Smooth muscle cell (in vitro differentiated cells): ENCODE measurements around the gene TBC1D17. TPM values are rescaled to one million over a fixed set of nuclear protein-coding genes. Genes with fewer than 3 reads are reported as not detected.

Experiments
- DNase-seq: peaks from one replicate; lab custom pipeline; 2025; ENCODE audit not compliant: unreplicated experiment; lab: John Stamatoyannopoulos, UW
- H2AFZ ChIP-seq: fragments of 200-600 bp; sonication (generic); 2 replicates; pipeline ENCODE4 v1.6.0; 2016; ENCODE audit warnings: antibody characterized with exemption, low read depth, mild to moderate bottlenecking
- H3F3A ChIP-seq: fragments of 200-600 bp; sonication (generic); 2 replicates; pipeline ENCODE4 v1.6.0; 2017; ENCODE audit warnings: antibody characterized with exemption, low read depth
- H3K27ac ChIP-seq: fragments of 200-600 bp; sonication (generic); 2 replicates; pipeline ENCODE4 v1.5.1; 2016; ENCODE audit warnings: low read depth, mild to moderate bottlenecking
- H3K27me3 ChIP-seq: fragments of 200-600 bp; sonication (generic); 2 replicates; pipeline ENCODE4 v1.6.1; 2016; ENCODE audit warnings: low read depth, mild to moderate bottlenecking
- H3K36me3 ChIP-seq: fragments of 200-600 bp; sonication (generic); 2 replicates; pipeline ENCODE4 v1.5.1; 2016; ENCODE audit warnings: low read depth
- H3K4me1 ChIP-seq: fragments of 200-600 bp; sonication (generic); 2 replicates; pipeline ENCODE4 v1.5.1; 2016; ENCODE audit warnings: low read depth
- H3K4me2 ChIP-seq: fragments of 200-600 bp; sonication (generic); 2 replicates; pipeline ENCODE4 v1.6.0; 2016; ENCODE audit warnings: mild to moderate bottlenecking
- H3K4me3 ChIP-seq: fragments of 200-600 bp; sonication (generic); 2 replicates; pipeline ENCODE4 v1.5.1; 2016; ENCODE audit warnings: mild to moderate bottlenecking
- H3K79me2 ChIP-seq: fragments of 200-600 bp; sonication (generic); 2 replicates; pipeline ENCODE4 v1.6.0; 2016; ENCODE audit warnings: low read depth, mild to moderate bottlenecking
- H3K9ac ChIP-seq: fragments of 200-600 bp; sonication (generic); 2 replicates; pipeline ENCODE4 v1.6.0; 2016; ENCODE audit warnings: low read depth
- H3K9me3 ChIP-seq: fragments of 200-600 bp; sonication (generic); replicated peaks from 2 replicates; pipeline ENCODE4 v1.5.1; 2016; ENCODE audit warnings: low read depth
- H4K20me1 ChIP-seq: fragments of 200-600 bp; sonication (generic); 2 replicates; pipeline ENCODE4 v1.6.0; 2016; ENCODE audit warnings: low read depth
- WGBS: methylation state at CpG from one replicate; pipeline ENCODE4 v1.1.7; 2016; ENCODE audit warnings: low lambda C conversion rate; 5-methylcytosine and 5-hydroxymethylcytosine counted together
- polyA plus RNA-seq: library from polyadenylated mRNA; unstranded; fragments of >200 nt; fragmentation: Nextera tagmentation; extraction: Ambion mirVana; gene quantifications from 2 replicates; pipeline ENCODE4 v1.2.1, GENCODE V29; 2016
- total RNA-seq: library from RNA; depleted of rRNA; stranded (reverse); fragments of >200 nt; gene quantifications from 2 replicates; pipeline ENCODE4 v1.2.3, GENCODE V29; 2014
- TF ChIP-seq, protein P1 (sequence below): fragments of 200-600 bp; sonication (generic); IDR thresholded peaks from 2 replicates; pipeline ENCODE4 v1.5.1; 2017; ENCODE audit warnings: borderline replicate concordance, mild to moderate bottlenecking, antibody characterized with exemption; ENCODE audit not compliant: insufficient read depth, poor library complexity, severe bottlenecking

Gene TBC1D17
- total and polyA plus RNA-seq, 2 experiments from 2014 or later = 9.2 to 41.8 TPM

DNA sequence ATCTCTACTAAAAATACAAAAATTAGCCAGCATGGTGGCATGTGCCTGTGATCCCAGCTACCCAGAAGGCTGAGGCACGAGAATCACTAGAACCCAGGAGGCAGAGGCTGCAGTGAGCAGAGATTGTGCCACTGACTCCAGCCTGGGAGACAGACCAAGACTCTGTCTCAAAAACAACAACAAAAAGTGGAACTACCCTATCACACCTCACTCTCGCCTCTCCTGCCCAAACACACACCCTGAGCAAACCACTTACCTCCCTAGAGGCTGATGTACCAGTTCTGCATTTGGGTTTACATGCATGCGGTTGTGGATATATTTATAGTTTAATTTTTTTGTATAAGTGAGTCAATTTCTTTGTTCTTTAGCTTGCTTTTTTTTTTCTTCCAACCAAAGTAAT, 34.2 kb upstream of the TBC1D17 start:
- over 99% methylated on average over 3 of the region's 3 CpGs for WGBS

DNA sequence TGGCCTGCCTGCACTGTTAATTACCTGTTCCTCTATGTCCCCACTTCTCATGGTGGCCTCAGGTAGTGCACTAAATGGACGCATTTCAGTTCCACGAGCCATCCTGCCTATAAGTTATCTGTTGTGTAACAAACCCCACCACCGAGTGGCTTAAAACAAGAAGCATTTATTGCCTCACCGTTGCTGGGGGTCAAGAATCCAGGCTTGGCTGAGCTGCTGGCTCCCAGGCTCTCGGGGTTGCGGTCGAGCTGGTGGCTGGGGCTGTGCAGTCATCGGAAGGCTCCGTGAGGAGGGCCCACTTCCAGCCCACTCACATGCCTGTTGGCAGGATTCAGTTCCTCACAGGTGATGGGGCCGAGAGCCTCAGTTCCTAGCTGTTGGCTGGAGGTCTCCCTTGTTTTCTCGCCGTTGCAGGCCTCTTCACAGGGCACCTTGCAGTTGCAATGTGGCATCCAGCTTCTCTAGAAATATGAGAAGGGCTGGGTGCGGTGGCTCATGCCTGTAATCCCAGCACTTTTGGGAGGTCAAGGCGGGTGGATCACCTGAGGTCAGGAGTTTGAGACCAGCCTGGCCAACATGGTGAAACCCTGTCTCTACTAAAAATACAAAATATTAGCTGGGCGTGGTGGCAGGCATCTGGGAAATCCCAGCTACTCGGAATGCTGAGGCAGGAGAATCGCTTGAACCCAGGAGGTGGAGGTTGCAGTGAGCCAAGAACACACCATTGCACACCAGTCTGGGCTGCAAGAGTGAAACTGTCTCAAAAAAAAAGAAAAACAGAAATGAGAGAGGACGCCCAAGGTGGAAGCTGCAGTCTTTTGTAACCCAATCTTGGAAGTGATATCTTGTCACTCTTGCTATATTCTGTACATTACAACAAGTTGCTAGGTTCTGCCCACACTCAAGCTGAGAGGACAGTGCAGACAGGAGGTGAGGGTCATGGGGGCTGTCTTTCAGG, 33.1 kb upstream of the TBC1D17 start:
- H3K27ac ChIP-seq = no peak overlapping the region
- H3K9me3 ChIP-seq = no peaks in the 10 kb centered on the region
- H2AFZ ChIP-seq = no peak overlapping the region
- TF ChIP-seq, protein P1, sequence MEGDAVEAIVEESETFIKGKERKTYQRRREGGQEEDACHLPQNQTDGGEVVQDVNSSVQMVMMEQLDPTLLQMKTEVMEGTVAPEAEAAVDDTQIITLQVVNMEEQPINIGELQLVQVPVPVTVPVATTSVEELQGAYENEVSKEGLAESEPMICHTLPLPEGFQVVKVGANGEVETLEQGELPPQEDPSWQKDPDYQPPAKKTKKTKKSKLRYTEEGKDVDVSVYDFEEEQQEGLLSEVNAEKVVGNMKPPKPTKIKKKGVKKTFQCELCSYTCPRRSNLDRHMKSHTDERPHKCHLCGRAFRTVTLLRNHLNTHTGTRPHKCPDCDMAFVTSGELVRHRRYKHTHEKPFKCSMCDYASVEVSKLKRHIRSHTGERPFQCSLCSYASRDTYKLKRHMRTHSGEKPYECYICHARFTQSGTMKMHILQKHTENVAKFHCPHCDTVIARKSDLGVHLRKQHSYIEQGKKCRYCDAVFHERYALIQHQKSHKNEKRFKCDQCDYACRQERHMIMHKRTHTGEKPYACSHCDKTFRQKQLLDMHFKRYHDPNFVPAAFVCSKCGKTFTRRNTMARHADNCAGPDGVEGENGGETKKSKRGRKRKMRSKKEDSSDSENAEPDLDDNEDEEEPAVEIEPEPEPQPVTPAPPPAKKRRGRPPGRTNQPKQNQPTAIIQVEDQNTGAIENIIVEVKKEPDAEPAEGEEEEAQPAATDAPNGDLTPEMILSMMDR = no peak
- H3F3A ChIP-seq = peaks cover under 1% of the 10 kb centered on the region
- peaks cover 2% of the 10 kb centered on the region for H3K36me3 ChIP-seq
- H3K79me2 ChIP-seq = peaks cover 6% of the 10 kb centered on the region
- H3K4me1 ChIP-seq = no peaks in the 10 kb centered on the region
- H3K9ac ChIP-seq = no peak overlapping the region
- no peak for DNase-seq
- H4K20me1 ChIP-seq = peaks cover 5% of the 10 kb centered on the region
- 91% methylated on average over 18 of the region's 18 CpGs for WGBS
- H3K4me3 ChIP-seq = no peak overlapping the region
- no peaks in the 10 kb centered on the region for H3K27me3 ChIP-seq
- H3K4me2 ChIP-seq = no peak overlapping the region

More for the DNA sequence above, 34.2 kb upstream of the TBC1D17 start:
- H3K27ac ChIP-seq = no peak overlapping the region
- no peaks in the 10 kb centered on the region for H3K9me3 ChIP-seq
- H3K4me2 ChIP-seq = no peak overlapping the region
- H4K20me1 ChIP-seq = peaks cover 5% of the 10 kb centered on the region
- TF ChIP-seq, protein P1 = no peak
- H3K79me2 ChIP-seq = no peaks in the 10 kb centered on the region
- DNase-seq = no peak
- no peak overlapping the region for H2AFZ ChIP-seq
- H3F3A ChIP-seq = no peaks in the 10 kb centered on the region
- H3K36me3 ChIP-seq = peaks cover 8% of the 10 kb centered on the region
- no peaks in the 10 kb centered on the region for H3K4me1 ChIP-seq
- H3K9ac ChIP-seq = no peak overlapping the region
- H3K27me3 ChIP-seq = no peaks in the 10 kb centered on the region
- H3K4me3 ChIP-seq = no peak overlapping the region

- Histone ChIP-seq H4K20me1 (peaks cover 5% of the 10 kb centered on the region), H3K4me1 (no peaks in the 10 kb centered on the region), H3K27me3 (no peaks in the 10 kb centered on the region), H3K9me3 (no peaks in the 10 kb centered on the region), H3K27ac (no peak overlapping the region), H3F3A (peaks cover 6% of the 10 kb centered on the region), H3K36me3 (no peaks in the 10 kb centered on the region), H2AFZ (no peak overlapping the region), H3K9ac (no peak overlapping the region), H3K79me2 (peaks cover 15% of the 10 kb centered on the region), H3K4me2 (no peak overlapping the region), H3K4me3 (no peak overlapping the region)
- no peak for DNase-seq
- WGBS = 85% methylated on average over 3 of the region's 3 CpGs
- TF ChIP-seq, protein P1 = no peak
Observed at GRCh38 chr19:49845414-49845813, 32.1 kb upstream of the TBC1D17 start.
